HG03039 (cell line): ENCODE data around the gene HYAL2.
A peak's percentile ranks its signal among the peaks of the same experiment; 100 is the strongest.

Experiments
- ATAC-seq: cut with Tn5 transposase; IDR thresholded peaks from one replicate; pipeline ENCODE4 v1.9.1; 2021; ENCODE audit warnings: mild to moderate bottlenecking, moderate library complexity; ENCODE audit not compliant: unreplicated experiment

HYAL2 gene

GRCh38 chr3:50331364-50331907 lies 8.9 kb upstream of the HYAL2 start:
- no peak for ATAC-seq

GRCh38 chr3:50330330-50330729 lies 7.8 kb upstream of the HYAL2 start:
- ATAC-seq: no peak

GRCh38 chr3:50327943-50328691 lies 5.6 kb upstream of the HYAL2 start, which contains the start of gene TUSC2:
TUSC2 (minus strand) TSS chr3:50328223; CDS start chr3:50328099, 124 bp downstream.
- ATAC-seq: peak; percentile 84

- ATAC-seq: no peak
Measured at GRCh38 chr3:50327129-50327528, 4.6 kb upstream of the HYAL2 start.

GRCh38 chr3:50326182-50326541 lies 3.6 kb upstream of the HYAL2 start:
- ATAC-seq: no peak

- ATAC-seq: no peak
Measured at GRCh38 chr3:50325497-50326181, 3.1 kb upstream of the HYAL2 start.

- no peak for ATAC-seq
Measured at GRCh38 chr3:50325113-50325480, 2.6 kb upstream of the HYAL2 start.

GRCh38 chr3:50324351-50325112 lies 2.0 kb upstream of the HYAL2 start:
- ATAC-seq: no peak

GRCh38 chr3:50323614-50324199 lies 1.2 kb upstream of the HYAL2 start:
- ATAC-seq: no peak

- ATAC-seq: no peak
Measured at GRCh38 chr3:50323092-50323600, 601 bp upstream of the HYAL2 start.

- no peak for ATAC-seq
Measured at GRCh38 chr3:50322115-50322385, 495 bp downstream of the HYAL2 start.

GRCh38 chr3:50321336-50322114 lies 1.0 kb downstream of the HYAL2 start:
- ATAC-seq: peak; percentile 70

- ATAC-seq: peak; percentile 30
Measured at GRCh38 chr3:50320853-50321335, 1.7 kb downstream of the HYAL2 start.

- no peak for ATAC-seq
Measured at GRCh38 chr3:50319894-50320625, 2.5 kb downstream of the HYAL2 start.

GRCh38 chr3:50319181-50319893 lies 3.2 kb downstream of the HYAL2 start:
- no peak for ATAC-seq

- no peak for ATAC-seq
Measured at GRCh38 chr3:50318615-50319014, 3.9 kb downstream of the HYAL2 start.

GRCh38 chr3:50318163-50318562 lies 4.4 kb downstream of the HYAL2 start:
- no peak for ATAC-seq

- ATAC-seq: no peak
Measured at GRCh38 chr3:50317300-50317699, 5.2 kb downstream of the HYAL2 start.
